ENCODE data around the gene PIWIL4. TPM values are rescaled to one million over a fixed set of nuclear protein-coding genes. Genes with fewer than 3 reads are reported as not detected.

Gene PIWIL4
- total RNA-seq, 1 experiment from 2014 or later = not detected

GRCh38 chr11:94630221-94630620, 63.1 kb downstream of the PIWIL4 start:
- no peak overlapping the region for H3K27ac Mint-ChIP-seq
- H2BK20ac ChIP-seq (ENCODE audit: low read depth, low read length, poor library complexity, severe bottlenecking) = no peak overlapping the region

More at GRCh38 chr11:94630221-94630620, 63.1 kb downstream of the PIWIL4 start:
- no peak overlapping the region for H2BK12ac ChIP-seq (ENCODE audit: insufficient read length, low read depth, low read length)
- DNase-seq = no peak
- H3K4ac ChIP-seq (ENCODE audit: low read depth, low read length) = no peak overlapping the region
- no peak overlapping the region for H3K27ac ChIP-seq (ENCODE audit: insufficient read length, low read depth, low read length)
- no peak overlapping the region for H3K23ac ChIP-seq (ENCODE audit: insufficient read length, low read depth, low read length)
- no peaks in the 10 kb centered on the region for H3K27me3 ChIP-seq (ENCODE audit: insufficient read depth, low read length)
- H4K20me1 ChIP-seq (ENCODE audit: control insufficient read depth, insufficient read depth, insufficient read length) = no peaks in the 10 kb centered on the region
- no peak overlapping the region for H3K9ac ChIP-seq (ENCODE audit: extremely low read depth, insufficient read length, low read length)
- H4K5ac ChIP-seq (ENCODE audit: insufficient read length, low read depth, low read length) = no peak overlapping the region
- no peak overlapping the region for H3T11ph ChIP-seq (ENCODE audit: low read length)
- no peak overlapping the region for H4K8ac ChIP-seq (replicated peaks; ENCODE audit: insufficient read length, low read depth, low read length)
- H3K4me2 ChIP-seq (ENCODE audit: insufficient read depth, insufficient read length, low read length) = no peak overlapping the region
- H3K23me2 ChIP-seq (ENCODE audit: insufficient read length, low read depth, low read length, poor library complexity, severe bottlenecking) = no peaks in the 10 kb centered on the region
- H2BK15ac ChIP-seq (ENCODE audit: low read depth, low read length) = no peak overlapping the region; the same call in 1 of the 2 replicates
- H2BK5ac ChIP-seq (ENCODE audit: insufficient read length, low read length) = no peak overlapping the region
- no peaks in the 10 kb centered on the region for H3K79me2 ChIP-seq (ENCODE audit: insufficient read depth, low read length)
- TF ChIP-seq CTCF (conservative IDR thresholded peaks at IDR 0.05) = no peak
- H3K36me3 Mint-ChIP-seq (ENCODE audit: insufficient read depth in 1 of 3, low read depth in 3 of 3) = peaks cover 13 to 27% (median 23%) of the 10 kb centered on the region in 3 experiments
- H3K4me1 ChIP-seq (ENCODE audit: insufficient read depth, low read length) = peaks cover 2% of the 10 kb centered on the region; the same call in 1 of the 2 replicates
- H4K91ac ChIP-seq (ENCODE audit: insufficient read length, low read depth, low read length) = no peak overlapping the region
- H3K79me1 ChIP-seq (ENCODE audit: insufficient read depth, low read depth, low read length, poor library complexity, severe bottlenecking) = no peaks in the 10 kb centered on the region
- H3K56ac ChIP-seq (ENCODE audit: insufficient read length, low read depth, low read length) = no peak overlapping the region
- H3K27me3 Mint-ChIP-seq (ENCODE audit: low read depth) = peaks cover 5% of the 10 kb centered on the region
- no peak overlapping the region for H2BK120ac ChIP-seq (ENCODE audit: low read depth, low read length, poor library complexity, severe bottlenecking)
- WGBS (ENCODE audit: extremely low coverage, insufficient read length, low lambda C conversion rate) = no CpG with 5 or more reads among the region's 3 CpGs
- no peak overlapping the region for H3K4me3 Mint-ChIP-seq
- peaks cover 5 to 6% of the 10 kb centered on the region in 2 experiments; a peak in 3 of 4 replicates for H3K4me1 Mint-ChIP-seq
- H3K18ac ChIP-seq (ENCODE audit: insufficient read length, low read depth, low read length) = no peak overlapping the region
- H3K9me3 ChIP-seq (ENCODE audit: control insufficient read depth, low read depth, low read length) = peaks cover 9% of the 10 kb centered on the region
- H2AFZ ChIP-seq (ENCODE audit: low read length) = peak overlapping the region; percentile 14
- no peak overlapping the region for H3K14ac ChIP-seq (ENCODE audit: insufficient read depth, low read length)
- no peak overlapping the region for H2AK5ac ChIP-seq (ENCODE audit: insufficient read length, low read length)
- peaks cover 20 to 34% of the 10 kb centered on the region in 2 experiments for H3K9me3 Mint-ChIP-seq
